HEK293 (cell line): Measurements from ENCODE around the gene PTPRK.

Source experiments
- GLI2 ChIP-seq: fragments of 450-650 bp; formaldehyde crosslinking; IDR thresholded peaks from 2 replicates; pipeline ENCODE4; 2017; ENCODE audit warnings: missing biosample characterization, missing genetic modification characterization, low read depth, borderline replicate concordance
- YY2 ChIP-seq: fragments of 450-650 bp; formaldehyde crosslinking; IDR thresholded peaks from 2 replicates; pipeline ENCODE4 v1.5.1; 2016; ENCODE audit warnings: missing biosample characterization, missing genetic modification characterization

- TF ChIP-seq YY2 (tag by site-specific recombination): no peak
- no peak for TF ChIP-seq GLI2 (tag by site-specific recombination)
These were observed 157.2 kb downstream of the PTPRK start for GRCh38 chr6:128363020-128363813.
